HL-60 (cell line): Measurements from ENCODE around the gene SIGLEC11.
A peak's percentile ranks its signal among the peaks of the same experiment; 100 is the strongest.

Experiments used
- DNase-seq, 2 experiments: peaks; one replicate each; pipeline ENCODE4 v3.0.0-alpha.2; 2010 to 2020; ENCODE audit warnings: low read depth in 1 of 2, low spot score in 1 of 2
- H3K27ac ChIP-seq: fragments of 250-450 bp; sonication (Bioruptor Pico); replicated peaks from 2 replicates; pipeline ENCODE4 v1.5.1; 2020; ENCODE audit warnings: mild to moderate bottlenecking, moderate library complexity
- H3K27me3 ChIP-seq: fragments of 250-450 bp; sonication (Bioruptor Pico); 2 replicates; pipeline ENCODE4 v1.5.1; 2021; ENCODE audit warnings: mild to moderate bottlenecking, moderate library complexity; ENCODE audit not compliant: insufficient read depth, poor library complexity, severe bottlenecking
- H3K4me3 ChIP-seq: replicated peaks from 2 replicates; pipeline ENCODE4 v1.5.1; 2011; ENCODE audit warnings: mild to moderate bottlenecking, control low read depth, low read length; ENCODE audit not compliant: insufficient read depth
- GABPA ChIP-seq: IDR thresholded peaks from 2 replicates; pipeline ENCODE4 v1.6.1; 2012; ENCODE audit warnings: low read depth
- POLR2AphosphoS5 ChIP-seq: IDR thresholded peaks from 2 replicates; pipeline ENCODE4 v1.6.1; 2012; ENCODE audit warnings: low read depth
- SPI1 ChIP-seq: IDR thresholded peaks from 2 replicates; pipeline ENCODE4 v1.6.1; 2012; ENCODE audit warnings: low read depth, mild to moderate bottlenecking, borderline replicate concordance
- TF ChIP-seq, protein P1 (sequence below): IDR thresholded peaks from one replicate; pipeline ENCODE4 v1.5.1; 2011; ENCODE audit warnings: low read length, control low read depth, inconsistent platforms; ENCODE audit not compliant: insufficient read depth
- TF ChIP-seq, protein P2 (sequence below): IDR thresholded peaks from 2 replicates; pipeline ENCODE4 v1.6.1; 2012; ENCODE audit warnings: low read depth; ENCODE audit not compliant: insufficient replicate concordance

SIGLEC11 gene

GRCh38 chr19:49906879-49907564 is 54.0 kb downstream of the SIGLEC11 start:
- H3K27ac ChIP-seq: no peak overlapping the region
- TF ChIP-seq POLR2AphosphoS5 (peak; percentile 13; the same call in 1 of the 2 replicates), SPI1 (no peak), GABPA (no peak)
- TF ChIP-seq, protein P1, sequence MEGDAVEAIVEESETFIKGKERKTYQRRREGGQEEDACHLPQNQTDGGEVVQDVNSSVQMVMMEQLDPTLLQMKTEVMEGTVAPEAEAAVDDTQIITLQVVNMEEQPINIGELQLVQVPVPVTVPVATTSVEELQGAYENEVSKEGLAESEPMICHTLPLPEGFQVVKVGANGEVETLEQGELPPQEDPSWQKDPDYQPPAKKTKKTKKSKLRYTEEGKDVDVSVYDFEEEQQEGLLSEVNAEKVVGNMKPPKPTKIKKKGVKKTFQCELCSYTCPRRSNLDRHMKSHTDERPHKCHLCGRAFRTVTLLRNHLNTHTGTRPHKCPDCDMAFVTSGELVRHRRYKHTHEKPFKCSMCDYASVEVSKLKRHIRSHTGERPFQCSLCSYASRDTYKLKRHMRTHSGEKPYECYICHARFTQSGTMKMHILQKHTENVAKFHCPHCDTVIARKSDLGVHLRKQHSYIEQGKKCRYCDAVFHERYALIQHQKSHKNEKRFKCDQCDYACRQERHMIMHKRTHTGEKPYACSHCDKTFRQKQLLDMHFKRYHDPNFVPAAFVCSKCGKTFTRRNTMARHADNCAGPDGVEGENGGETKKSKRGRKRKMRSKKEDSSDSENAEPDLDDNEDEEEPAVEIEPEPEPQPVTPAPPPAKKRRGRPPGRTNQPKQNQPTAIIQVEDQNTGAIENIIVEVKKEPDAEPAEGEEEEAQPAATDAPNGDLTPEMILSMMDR: no peak
- TF ChIP-seq, protein P2, sequence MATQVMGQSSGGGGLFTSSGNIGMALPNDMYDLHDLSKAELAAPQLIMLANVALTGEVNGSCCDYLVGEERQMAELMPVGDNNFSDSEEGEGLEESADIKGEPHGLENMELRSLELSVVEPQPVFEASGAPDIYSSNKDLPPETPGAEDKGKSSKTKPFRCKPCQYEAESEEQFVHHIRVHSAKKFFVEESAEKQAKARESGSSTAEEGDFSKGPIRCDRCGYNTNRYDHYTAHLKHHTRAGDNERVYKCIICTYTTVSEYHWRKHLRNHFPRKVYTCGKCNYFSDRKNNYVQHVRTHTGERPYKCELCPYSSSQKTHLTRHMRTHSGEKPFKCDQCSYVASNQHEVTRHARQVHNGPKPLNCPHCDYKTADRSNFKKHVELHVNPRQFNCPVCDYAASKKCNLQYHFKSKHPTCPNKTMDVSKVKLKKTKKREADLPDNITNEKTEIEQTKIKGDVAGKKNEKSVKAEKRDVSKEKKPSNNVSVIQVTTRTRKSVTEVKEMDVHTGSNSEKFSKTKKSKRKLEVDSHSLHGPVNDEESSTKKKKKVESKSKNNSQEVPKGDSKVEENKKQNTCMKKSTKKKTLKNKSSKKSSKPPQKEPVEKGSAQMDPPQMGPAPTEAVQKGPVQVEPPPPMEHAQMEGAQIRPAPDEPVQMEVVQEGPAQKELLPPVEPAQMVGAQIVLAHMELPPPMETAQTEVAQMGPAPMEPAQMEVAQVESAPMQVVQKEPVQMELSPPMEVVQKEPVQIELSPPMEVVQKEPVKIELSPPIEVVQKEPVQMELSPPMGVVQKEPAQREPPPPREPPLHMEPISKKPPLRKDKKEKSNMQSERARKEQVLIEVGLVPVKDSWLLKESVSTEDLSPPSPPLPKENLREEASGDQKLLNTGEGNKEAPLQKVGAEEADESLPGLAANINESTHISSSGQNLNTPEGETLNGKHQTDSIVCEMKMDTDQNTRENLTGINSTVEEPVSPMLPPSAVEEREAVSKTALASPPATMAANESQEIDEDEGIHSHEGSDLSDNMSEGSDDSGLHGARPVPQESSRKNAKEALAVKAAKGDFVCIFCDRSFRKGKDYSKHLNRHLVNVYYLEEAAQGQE: no peak
- DNase-seq: no peak
- no peak overlapping the region for H3K4me3 ChIP-seq
- no peaks in the 10 kb centered on the region for H3K27me3 ChIP-seq

GRCh38 chr19:49904136-49904535 is 56.8 kb downstream of the SIGLEC11 start:
- TF ChIP-seq, protein P2: no peak
- TF ChIP-seq SPI1 (no peak), POLR2AphosphoS5 (no peak), GABPA (no peak)
- TF ChIP-seq, protein P1: no peak
- Histone ChIP-seq H3K4me3 (no peak overlapping the region), H3K27ac (no peak overlapping the region), H3K27me3 (no peaks in the 10 kb centered on the region)
- DNase-seq: no peak
